ENCODE results near the gene USP35.

DNA sequence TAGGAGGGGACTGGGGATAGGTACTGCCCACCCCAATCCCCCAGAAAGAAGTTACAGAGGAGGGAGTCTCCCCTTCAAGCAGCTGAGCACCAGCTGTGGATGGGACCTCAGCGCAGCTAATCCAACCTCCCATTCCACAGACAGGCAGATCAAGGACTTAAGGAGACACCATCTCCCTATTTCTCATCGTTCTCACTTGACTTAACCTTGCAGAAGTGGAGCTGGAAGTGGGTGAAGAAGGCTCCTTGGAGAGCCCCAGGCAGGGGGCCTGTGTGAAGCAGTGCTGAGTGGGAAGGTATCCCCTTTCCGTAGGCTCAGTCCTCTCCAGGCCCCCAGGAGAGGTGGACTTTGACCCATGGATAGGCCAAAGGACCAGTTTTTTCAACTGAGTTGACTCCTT, 27.3 kb downstream of the USP35 start:
- TF ChIP-seq, protein P1, sequence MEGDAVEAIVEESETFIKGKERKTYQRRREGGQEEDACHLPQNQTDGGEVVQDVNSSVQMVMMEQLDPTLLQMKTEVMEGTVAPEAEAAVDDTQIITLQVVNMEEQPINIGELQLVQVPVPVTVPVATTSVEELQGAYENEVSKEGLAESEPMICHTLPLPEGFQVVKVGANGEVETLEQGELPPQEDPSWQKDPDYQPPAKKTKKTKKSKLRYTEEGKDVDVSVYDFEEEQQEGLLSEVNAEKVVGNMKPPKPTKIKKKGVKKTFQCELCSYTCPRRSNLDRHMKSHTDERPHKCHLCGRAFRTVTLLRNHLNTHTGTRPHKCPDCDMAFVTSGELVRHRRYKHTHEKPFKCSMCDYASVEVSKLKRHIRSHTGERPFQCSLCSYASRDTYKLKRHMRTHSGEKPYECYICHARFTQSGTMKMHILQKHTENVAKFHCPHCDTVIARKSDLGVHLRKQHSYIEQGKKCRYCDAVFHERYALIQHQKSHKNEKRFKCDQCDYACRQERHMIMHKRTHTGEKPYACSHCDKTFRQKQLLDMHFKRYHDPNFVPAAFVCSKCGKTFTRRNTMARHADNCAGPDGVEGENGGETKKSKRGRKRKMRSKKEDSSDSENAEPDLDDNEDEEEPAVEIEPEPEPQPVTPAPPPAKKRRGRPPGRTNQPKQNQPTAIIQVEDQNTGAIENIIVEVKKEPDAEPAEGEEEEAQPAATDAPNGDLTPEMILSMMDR (IDR thresholded peaks at IDR 0.05 in 2 of 3, conservative IDR thresholded peaks at IDR 0.05 in 1 of 3; ENCODE audit: borderline replicate concordance in 1 of 3, insufficient read depth in 1 of 3, low read depth in 2 of 3, low read length in 2 of 3) = no peak
- TF ChIP-seq POLR2A (IDR thresholded peaks at IDR 0.05; ENCODE audit: borderline replicate concordance, extremely low read depth, insufficient read depth, insufficient read length) (no peak), SIN3A (IDR thresholded peaks at IDR 0.05; ENCODE audit: low read depth) (no peak), EZH2 (IDR thresholded peaks at IDR 0.05) (no peak), YY1 (IDR thresholded peaks at IDR 0.05; ENCODE audit: extremely low read depth, insufficient replicate concordance, low read depth, low read length) (no peak)
- TF ChIP-seq, protein P2, sequence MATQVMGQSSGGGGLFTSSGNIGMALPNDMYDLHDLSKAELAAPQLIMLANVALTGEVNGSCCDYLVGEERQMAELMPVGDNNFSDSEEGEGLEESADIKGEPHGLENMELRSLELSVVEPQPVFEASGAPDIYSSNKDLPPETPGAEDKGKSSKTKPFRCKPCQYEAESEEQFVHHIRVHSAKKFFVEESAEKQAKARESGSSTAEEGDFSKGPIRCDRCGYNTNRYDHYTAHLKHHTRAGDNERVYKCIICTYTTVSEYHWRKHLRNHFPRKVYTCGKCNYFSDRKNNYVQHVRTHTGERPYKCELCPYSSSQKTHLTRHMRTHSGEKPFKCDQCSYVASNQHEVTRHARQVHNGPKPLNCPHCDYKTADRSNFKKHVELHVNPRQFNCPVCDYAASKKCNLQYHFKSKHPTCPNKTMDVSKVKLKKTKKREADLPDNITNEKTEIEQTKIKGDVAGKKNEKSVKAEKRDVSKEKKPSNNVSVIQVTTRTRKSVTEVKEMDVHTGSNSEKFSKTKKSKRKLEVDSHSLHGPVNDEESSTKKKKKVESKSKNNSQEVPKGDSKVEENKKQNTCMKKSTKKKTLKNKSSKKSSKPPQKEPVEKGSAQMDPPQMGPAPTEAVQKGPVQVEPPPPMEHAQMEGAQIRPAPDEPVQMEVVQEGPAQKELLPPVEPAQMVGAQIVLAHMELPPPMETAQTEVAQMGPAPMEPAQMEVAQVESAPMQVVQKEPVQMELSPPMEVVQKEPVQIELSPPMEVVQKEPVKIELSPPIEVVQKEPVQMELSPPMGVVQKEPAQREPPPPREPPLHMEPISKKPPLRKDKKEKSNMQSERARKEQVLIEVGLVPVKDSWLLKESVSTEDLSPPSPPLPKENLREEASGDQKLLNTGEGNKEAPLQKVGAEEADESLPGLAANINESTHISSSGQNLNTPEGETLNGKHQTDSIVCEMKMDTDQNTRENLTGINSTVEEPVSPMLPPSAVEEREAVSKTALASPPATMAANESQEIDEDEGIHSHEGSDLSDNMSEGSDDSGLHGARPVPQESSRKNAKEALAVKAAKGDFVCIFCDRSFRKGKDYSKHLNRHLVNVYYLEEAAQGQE (IDR thresholded peaks at IDR 0.05; ENCODE audit: low read depth) = no peak
